Measurements from ENCODE around the gene CFAP54.
"Not testable (repeated sequence)": the region's sequence is repeated elsewhere in the genome, so short reads cannot be mapped to it uniquely, and the experiment has no call there.

The CFAP54 gene

DNA sequence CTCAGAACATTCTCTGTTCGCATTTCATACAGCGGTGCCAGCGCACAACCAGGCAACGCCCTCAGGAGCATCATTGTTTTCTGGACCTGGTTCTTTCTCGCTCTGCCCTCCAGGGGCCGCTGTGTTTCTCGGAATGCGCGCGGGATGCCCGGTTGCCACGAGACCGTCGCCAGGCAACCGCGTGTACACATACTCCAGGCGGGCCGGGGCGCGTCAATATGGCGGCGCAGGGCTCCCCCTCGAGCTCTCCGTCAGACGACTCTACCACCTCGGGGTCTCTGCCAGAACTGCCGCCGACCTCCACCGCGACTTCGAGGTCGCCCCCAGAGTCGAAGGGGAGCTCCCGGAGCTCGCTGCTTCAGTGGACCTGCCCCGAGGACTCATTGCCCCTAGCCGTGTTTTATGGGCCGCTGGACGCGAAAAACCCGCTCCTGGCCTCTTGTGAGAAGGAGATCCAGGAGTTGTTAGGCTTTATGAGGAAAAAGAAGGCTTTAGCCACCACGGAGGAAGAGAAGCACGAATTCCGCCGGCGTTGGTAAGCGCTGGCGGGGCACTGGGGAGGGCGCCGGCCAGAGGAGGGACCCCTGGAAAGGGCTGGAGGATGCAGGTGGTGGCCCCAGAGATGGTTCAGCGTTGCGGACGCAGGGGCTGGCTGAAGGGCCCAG, at the start of gene CFAP54:
Gene CFAP54, plus strand, starts transcription at position 186 of the 665 bp plus-strand sequence. Its CDS starts 33 bp downstream, at position 219.
- DNase-seq, result peak; percentile 73

GRCh38 chr12:96441816-96442215, 47.6 kb upstream of the CFAP54 start:
- DNase-seq, result no peak

GRCh38 chr12:96442906-96443305, 46.5 kb upstream of the CFAP54 start:
- DNase-seq, result no peak

DNA sequence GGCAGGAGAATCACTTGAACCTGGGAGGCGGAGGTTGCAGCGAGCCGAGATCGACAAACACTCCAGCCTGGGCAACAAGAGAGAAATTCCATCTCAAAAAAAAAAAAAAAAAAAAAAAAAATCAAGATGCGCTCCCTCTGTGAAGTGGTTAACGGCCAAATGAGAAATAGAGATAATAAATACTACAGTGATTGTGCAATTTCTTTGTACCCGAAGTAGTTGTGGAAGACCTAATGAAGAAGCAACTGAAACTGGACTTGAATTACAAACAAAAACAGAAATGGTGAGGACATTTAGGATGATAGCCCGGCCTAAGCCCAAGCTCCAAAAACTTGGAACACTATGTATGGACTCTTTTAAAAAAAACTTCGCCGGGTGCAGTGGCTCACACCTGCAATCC, 45.0 kb upstream of the CFAP54 start:
- DNase-seq, result no peak

GRCh38 chr12:96445691-96446583, 43.4 kb upstream of the CFAP54 start:
- DNase-seq, result no peak

DNA sequence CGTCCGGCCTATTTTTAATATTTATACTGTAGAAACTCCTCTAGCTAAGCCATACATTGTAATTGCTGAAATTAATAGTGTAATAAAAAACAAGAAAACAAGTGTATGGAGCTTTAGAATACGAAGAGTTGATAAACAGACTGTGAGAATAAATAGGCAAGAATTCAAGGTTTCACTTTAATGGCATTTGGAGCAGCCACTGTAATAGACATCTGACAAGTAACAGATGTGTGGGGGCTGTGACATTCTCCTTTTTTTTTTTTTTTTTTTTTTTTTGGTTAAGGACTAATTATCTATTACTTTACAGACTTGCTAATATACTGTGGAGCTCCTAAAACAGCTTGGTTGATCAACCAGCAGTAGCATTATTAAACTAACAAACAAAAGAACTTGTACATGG, 42.1 kb upstream of the CFAP54 start:
- no peak for DNase-seq

DNA sequence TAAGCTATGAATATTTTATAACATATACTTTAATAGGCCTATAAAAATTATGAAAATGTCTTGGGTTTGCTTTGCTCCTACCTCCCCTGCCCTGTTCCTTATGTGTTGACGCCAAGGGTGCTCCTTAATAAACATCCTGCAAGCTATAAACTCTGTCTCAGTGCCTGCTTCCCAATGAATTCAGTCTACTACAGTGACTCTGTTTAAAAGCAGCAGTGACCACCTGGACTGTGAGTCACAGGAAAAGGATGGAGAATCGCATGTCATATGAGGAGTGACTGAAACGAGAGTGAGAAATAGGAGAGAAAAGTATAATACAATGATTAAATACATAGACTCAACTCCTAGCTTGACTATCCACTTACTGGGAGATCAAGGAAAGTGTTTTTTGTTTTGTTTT, 41.1 kb upstream of the CFAP54 start:
- DNase-seq, result no peak

GRCh38 chr12:96452261-96452922, 37.0 kb upstream of the CFAP54 start:
- DNase-seq, result no peak

- DNase-seq, result no peak
Observed at GRCh38 chr12:96454396-96454795, 35.0 kb upstream of the CFAP54 start.

DNA sequence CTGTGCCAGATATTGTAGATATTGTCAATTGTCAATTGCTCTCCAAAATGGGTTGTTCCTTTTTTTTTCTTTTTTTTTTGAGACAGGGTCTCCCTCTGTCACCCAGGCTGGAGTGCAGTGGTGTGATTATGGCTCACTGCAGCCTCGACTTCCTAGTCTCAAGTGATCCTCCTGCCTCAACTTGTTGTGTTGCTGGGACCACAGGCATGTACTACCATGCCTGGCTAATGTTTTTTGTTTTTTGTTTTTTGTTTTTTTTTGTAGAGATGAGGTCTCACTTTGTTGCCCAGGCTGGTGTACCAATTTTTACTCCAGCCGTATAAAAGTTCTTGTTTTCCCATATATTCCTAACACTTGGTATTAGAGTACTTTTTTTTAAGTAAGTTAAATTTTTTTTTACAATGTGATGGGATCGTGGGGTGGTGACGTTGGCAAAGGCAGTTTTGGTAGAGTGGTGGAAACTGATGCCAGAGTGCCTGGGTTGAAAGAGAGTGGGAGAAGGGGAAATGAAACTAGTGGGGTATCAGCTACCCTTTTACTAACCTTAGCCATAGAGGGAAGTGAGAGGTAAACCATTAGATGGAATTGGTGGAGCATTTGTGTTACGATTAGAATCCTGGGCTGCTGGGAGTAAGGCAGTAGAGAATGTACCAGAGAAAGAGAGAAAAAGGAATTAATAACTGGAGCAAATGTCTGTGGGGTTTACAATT, 33.0 kb upstream of the CFAP54 start:
- no peak for DNase-seq

- DNase-seq, result no peak
Observed at GRCh38 chr12:96457191-96457930, 32.0 kb upstream of the CFAP54 start.

DNA sequence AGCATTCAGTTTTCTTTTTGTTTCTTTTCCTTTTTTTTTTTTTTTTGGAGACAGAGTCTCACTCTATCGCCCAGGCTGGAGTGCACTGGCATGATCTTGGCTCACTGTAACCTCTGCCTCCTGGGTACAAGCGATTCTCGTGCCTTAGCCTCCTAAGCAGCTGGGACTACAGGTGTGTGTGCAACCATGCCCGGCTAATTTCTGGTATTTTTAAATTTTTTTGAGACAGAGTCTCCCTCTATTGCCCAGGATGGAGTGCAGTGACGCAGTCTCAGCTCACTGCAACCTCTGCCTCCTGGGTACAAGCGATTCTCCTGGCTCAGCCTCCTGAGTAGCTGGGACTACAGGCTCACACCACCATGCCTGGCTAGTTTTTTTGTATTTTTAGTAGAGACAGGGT, 30.1 kb upstream of the CFAP54 start:
- DNase-seq, result not testable (repeated sequence)

- no peak for DNase-seq
Observed at GRCh38 chr12:96462571-96463280, 26.7 kb upstream of the CFAP54 start.

GRCh38 chr12:96465896-96466295, 23.5 kb upstream of the CFAP54 start:
- DNase-seq, result no peak

GRCh38 chr12:96466939-96467751, 22.2 kb upstream of the CFAP54 start:
- DNase-seq, result no peak

DNA sequence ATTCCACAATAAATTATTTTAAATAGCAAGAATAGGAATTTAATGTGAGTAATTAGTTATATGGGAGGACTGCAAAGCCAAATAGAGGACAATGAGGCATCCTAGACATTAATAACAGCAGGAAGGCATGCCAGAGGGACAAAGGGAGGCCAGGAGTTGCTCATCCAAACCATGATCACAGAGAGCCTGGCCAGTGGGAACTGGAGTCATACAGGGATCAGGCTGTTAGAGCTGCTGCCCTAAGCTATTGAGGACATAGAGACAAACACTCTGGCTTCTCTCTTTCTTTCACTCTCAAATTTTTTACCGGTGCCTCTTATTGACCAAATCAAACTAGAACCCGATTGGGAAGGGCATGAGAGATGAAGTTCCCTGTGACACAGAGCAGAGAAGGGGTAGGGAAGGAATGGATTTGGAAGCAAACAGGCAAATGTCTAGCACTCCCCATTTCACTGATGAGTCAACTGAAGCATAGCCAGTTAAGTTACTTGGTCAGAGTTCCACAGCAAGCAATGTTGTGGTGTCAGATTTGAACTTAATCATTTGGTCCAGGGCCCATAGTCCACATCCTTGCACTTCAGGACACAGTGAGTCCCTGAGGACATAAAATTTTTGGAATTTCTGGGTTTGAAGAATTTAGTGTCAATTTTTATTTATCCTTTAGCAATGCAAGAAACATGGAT, 17.9 kb upstream of the CFAP54 start:
- DNase-seq, result no peak

DNA sequence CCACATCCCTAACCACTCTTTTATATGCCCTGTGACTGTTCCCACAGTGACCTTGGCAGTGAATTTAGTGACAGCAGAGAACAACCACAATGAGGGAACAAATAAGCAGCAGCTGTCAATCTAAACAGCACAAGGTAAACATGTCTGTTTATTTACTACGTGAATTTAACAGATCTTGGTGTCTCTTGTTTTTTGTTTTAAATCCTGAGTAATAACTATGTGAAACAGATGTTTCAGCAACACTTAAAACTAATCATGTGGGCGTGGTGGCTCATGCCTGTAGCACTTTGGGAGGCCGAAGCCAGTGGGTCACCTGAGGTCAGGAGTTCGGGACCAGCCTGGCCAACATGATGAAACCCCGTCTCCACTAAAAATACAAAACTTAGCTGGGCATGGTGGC, 17.0 kb upstream of the CFAP54 start:
- no peak for DNase-seq

GRCh38 chr12:96473394-96474093, 15.8 kb upstream of the CFAP54 start:
- no peak for DNase-seq

DNA sequence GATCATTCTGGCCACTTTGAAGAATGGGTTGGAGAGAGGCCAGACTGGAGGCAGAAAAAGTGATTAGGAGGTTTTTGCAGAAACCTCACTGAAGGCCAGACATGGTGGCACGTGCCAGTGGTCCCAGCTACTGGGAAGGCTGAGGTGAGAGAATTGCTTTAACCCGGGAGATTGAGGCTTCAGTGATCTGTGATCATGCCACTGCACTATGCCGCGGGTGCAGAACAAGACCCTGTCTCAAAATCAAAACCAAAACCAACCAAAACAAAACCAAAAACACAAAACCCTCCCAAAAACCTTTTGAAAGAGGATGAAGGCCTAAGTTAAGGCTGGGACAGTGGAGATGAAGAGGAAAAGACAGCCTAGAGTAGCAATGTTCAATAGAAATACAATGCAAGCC, 15.2 kb upstream of the CFAP54 start:
- DNase-seq, result no peak

DNA sequence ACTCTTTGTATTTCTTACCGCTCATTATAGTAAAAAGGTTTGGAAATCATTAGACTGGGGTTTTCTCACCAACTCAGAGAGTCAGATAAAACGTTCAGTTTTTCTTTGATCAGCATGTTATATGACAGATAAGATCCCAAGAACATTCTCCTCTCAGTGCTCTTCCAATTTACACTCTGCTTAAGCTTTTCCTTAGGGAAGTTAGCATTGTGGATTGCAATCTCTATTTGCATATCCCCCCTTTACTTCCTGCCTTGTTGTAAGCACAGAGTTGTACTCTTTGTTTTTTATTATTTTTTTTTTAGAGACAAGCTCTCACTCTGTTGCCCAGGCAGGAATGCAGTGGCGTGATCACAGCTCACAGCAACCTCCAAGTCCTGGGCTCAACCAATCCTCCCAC, 11.4 kb upstream of the CFAP54 start:
- no peak for DNase-seq

All from SHP77 treated with DMSO at 0.1 percent for 48 hours (cell line).